K562 (cell line): ENCODE data around the gene PLA2G15. TPM values are rescaled to one million over a fixed set of nuclear protein-coding genes. Genes with fewer than 3 reads are reported as not detected.
A peak's percentile ranks its signal among the peaks of the same experiment; 100 is the strongest.

ENCODE experiments used
- CBFB ChIP-seq: sonication (generic); formaldehyde crosslinking; IDR thresholded peaks from 2 replicates; pipeline ENCODE4 v1.4.0; 2020; ENCODE audit warnings: mild to moderate bottlenecking, missing genetic modification reagents
- CEBPG ChIP-seq, 3 experiments: fragments of 200-800 bp in 1 of 3; sonication (Bioruptor generic) in 1 of 3; sonication (generic) in 1 of 3; formaldehyde crosslinking in 1 of 3; IDR thresholded peaks in 2 of 3; conservative IDR thresholded peaks in 1 of 3; 2 replicates each; pipeline versions ENCODE4 v1.6.1 to v1.8.0; 2016 to 2022; ENCODE audit warnings: missing compliant biosample characterization in 2 of 3, missing genetic modification characterization in 2 of 3, mild to moderate bottlenecking in 1 of 3, missing genetic modification reagents in 1 of 3
- CHCHD3 ChIP-seq: fragments of 250-450 bp; sonication (Bioruptor Pico); IDR thresholded peaks from 2 replicates; pipeline ENCODE4 v2.1.2; 2022; ENCODE audit warnings: mild to moderate bottlenecking
- EP300 ChIP-seq: IDR thresholded peaks from 2 replicates; pipeline ENCODE4 v1.6.1; 2012; ENCODE audit warnings: low read length, improper control_type of control experiment
- GATAD2A ChIP-seq: fragments of 450-650 bp; IDR thresholded peaks from 2 replicates; pipeline ENCODE4 v1.6.1; 2017
- HDAC2 ChIP-seq: fragments of 450-650 bp; IDR thresholded peaks from 2 replicates; pipeline ENCODE4 v1.6.1; 2016; ENCODE audit warnings: mild to moderate bottlenecking
- NR2F6 ChIP-seq: fragments of 450-650 bp; formaldehyde crosslinking; IDR thresholded peaks from 2 replicates; pipeline ENCODE4 v1.4.0; 2020; ENCODE audit warnings: mild to moderate bottlenecking
- PCBP2 ChIP-seq: fragments of 200-400 bp; formaldehyde crosslinking; IDR thresholded peaks from 2 replicates; pipeline ENCODE4 v1.6.1; 2018; ENCODE audit warnings: low read length, low read depth, mild to moderate bottlenecking, moderate library complexity; ENCODE audit not compliant: poor library complexity, severe bottlenecking
- POU5F1 ChIP-seq: fragments of 150-350 bp; IDR thresholded peaks from 2 replicates; pipeline ENCODE4 v1.6.1; 2014; ENCODE audit warnings: borderline replicate concordance, low read length, low read depth, mild to moderate bottlenecking; ENCODE audit not compliant: partially characterized antibody
- PYGO2 ChIP-seq: fragments of 450-650 bp; IDR thresholded peaks from 2 replicates; pipeline ENCODE4 v1.6.1; 2016; ENCODE audit warnings: mild to moderate bottlenecking, missing genetic modification characterization, moderate library complexity, missing compliant biosample characterization
- RBM25 ChIP-seq: fragments of 200-400 bp; formaldehyde crosslinking; IDR thresholded peaks from 2 replicates; pipeline ENCODE4 v1.6.1; 2018; ENCODE audit warnings: low read length, low read depth, moderate library complexity; ENCODE audit not compliant: severe bottlenecking
- ZBTB1 ChIP-seq: sonication (generic); formaldehyde crosslinking; IDR thresholded peaks from 2 replicates; pipeline ENCODE4 v1.8.1; 2023; ENCODE audit warnings: missing genetic modification reagents, low read depth, mild to moderate bottlenecking, borderline replicate concordance
- ZNF140 ChIP-seq: fragments of 250-450 bp; sonication (Bioruptor Pico); IDR thresholded peaks from 2 replicates; pipeline ENCODE4 v1.8.0; 2021; ENCODE audit warnings: moderate library complexity, mild to moderate bottlenecking, inconsistent platforms
- ZNF217 ChIP-seq: sonication (generic); formaldehyde crosslinking; IDR thresholded peaks from 2 replicates; pipeline ENCODE4 v1.8.0; 2022; ENCODE audit warnings: mild to moderate bottlenecking, missing genetic modification reagents
- ZNF785 ChIP-seq: fragments of 250-450 bp; sonication (Bioruptor Pico); IDR thresholded peaks from 2 replicates; pipeline ENCODE4 v1.4.0; 2020; ENCODE audit warnings: mild to moderate bottlenecking
- polyA plus RNA-seq, 8 experiments: library from polyadenylated mRNA; depleted of rRNA in 4 of 8; stranded (reverse) in 5 of 8; unstranded in 3 of 8; fragments of >200 nt; fragmentation: Nextera tagmentation in 2 of 8; fragmentation: Illumina TruSeq in 1 of 8; extraction: Ambion mirVana in 2 of 8; extraction: Trizol in 1 of 8; gene quantifications; 2 replicates each; pipeline versions ENCODE4 v1.2.1 to v1.2.3, GENCODE V29; 2011 to 2014; ENCODE audit warnings: inconsistent platforms in 1 of 8, missing spikeins in 1 of 8
- total RNA-seq, 7 experiments: library from RNA; depleted of rRNA in 6 of 7; stranded (reverse); fragments of >200 nt in 6 of 7; fragmentation: Illumina TruSeq in 2 of 7; extraction: Trizol in 2 of 7; gene quantifications; 2 replicates each; pipeline versions ENCODE4 v1.2.1 to v1.2.3, GENCODE V29; 2011 to 2021; ENCODE audit warnings: low replicate concordance in 1 of 7
- TF ChIP-seq, protein P1 (sequence below): sonication (generic); formaldehyde crosslinking; IDR thresholded peaks from 2 replicates; pipeline ENCODE4 v1.8.1; 2023; ENCODE audit warnings: mild to moderate bottlenecking, missing genetic modification reagents
- TF ChIP-seq, protein P2 (sequence below): sonication (generic); formaldehyde crosslinking; IDR thresholded peaks from 2 replicates; pipeline ENCODE4 v1.4.0; 2020; ENCODE audit warnings: mild to moderate bottlenecking, missing genetic modification reagents
- TF ChIP-seq, protein P3 (sequence below): sonication (generic); formaldehyde crosslinking; IDR thresholded peaks from 2 replicates; pipeline ENCODE4 v1.8.1; 2023; ENCODE audit warnings: mild to moderate bottlenecking, missing genetic modification reagents
- TF ChIP-seq, protein P4 (sequence below): fragments of 250-450 bp; sonication (Bioruptor Pico); IDR thresholded peaks from 2 replicates; pipeline ENCODE4 v1.8.0; 2021; ENCODE audit warnings: moderate library complexity, mild to moderate bottlenecking, inconsistent platforms

Gene PLA2G15
- total and polyA plus RNA-seq, 9 of the 15 experiments (the other 6 are each of a cell fraction or from before 2014, with no cell fraction given) = 0.42 to 8.6 (median 4.8) TPM

DNA sequence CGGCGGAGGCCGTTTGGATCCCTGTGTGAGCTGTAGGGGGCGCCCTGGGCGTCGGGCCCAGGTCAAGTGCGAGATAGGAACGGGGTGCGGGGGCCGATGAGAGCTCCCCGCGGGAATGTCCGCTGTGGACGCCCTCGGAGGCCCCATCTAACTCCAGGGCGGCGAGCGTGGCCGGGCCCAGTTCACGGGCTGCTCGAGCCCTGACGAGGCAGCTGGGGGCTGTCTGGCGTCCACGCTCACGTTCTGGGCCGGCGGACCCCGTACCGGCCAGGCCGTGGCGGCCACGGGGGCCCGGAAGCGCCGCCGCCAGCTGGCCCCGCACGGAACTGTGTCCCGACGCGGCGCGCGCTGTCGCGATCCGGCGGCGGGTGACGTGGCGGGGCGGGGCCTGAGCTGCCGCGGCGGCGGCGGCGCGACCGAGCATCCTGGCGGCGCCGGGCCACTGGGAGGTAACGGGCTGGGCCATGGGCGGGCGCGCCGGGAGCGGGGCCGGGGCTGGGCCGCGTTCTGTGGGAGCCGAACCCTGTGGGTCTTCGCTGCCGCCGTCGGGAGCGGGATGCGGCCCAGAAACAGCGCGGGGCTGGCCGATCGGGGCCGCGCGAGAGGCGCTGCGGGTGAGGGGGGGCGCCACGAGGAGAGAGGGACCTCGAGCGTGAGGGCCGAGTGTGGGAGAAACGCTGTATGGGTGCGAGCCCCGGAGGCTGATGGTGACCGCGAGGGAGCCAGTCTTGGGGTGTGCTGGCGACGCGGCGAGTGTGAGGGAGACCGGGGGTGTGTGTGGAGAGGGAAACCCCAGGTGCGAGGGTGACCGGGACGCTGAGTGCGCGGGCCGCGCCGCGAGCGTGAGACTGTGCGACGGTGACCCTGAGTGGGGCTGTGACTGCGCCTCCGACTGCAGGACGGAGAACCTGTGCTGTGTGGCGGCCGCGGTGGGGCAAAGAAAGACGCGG is 19.2 kb downstream of the PLA2G15 start, which contains the start of gene SLC7A6 (continued):
- TF ChIP-seq ZBTB1 (CRISPR knock-in tag) = peak; percentile 54; the same call in 1 of the 2 replicates
- TF ChIP-seq POU5F1 = no peak
- TF ChIP-seq, protein P1, sequence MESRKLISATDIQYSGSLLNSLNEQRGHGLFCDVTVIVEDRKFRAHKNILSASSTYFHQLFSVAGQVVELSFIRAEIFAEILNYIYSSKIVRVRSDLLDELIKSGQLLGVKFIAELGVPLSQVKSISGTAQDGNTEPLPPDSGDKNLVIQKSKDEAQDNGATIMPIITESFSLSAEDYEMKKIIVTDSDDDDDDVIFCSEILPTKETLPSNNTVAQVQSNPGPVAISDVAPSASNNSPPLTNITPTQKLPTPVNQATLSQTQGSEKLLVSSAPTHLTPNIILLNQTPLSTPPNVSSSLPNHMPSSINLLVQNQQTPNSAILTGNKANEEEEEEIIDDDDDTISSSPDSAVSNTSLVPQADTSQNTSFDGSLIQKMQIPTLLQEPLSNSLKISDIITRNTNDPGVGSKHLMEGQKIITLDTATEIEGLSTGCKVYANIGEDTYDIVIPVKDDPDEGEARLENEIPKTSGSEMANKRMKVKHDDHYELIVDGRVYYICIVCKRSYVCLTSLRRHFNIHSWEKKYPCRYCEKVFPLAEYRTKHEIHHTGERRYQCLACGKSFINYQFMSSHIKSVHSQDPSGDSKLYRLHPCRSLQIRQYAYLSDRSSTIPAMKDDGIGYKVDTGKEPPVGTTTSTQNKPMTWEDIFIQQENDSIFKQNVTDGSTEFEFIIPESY = 0 out of 2 replicates have a peak, but pooled peaks have one; percentile 28
- TF ChIP-seq ZNF217 (CRISPR knock-in tag) = no peak
- TF ChIP-seq NR2F6 (CRISPR knock-in tag) = no peak
- no peak for TF ChIP-seq RBM25
- no peak for TF ChIP-seq PCBP2
- 0 out of 2 replicates have a peak, but pooled peaks have one; percentile 61 for TF ChIP-seq GATAD2A
- TF ChIP-seq ZNF785 (CRISPR knock-in tag) = no peak
- TF ChIP-seq PYGO2 = no peak
- TF ChIP-seq, protein P2, sequence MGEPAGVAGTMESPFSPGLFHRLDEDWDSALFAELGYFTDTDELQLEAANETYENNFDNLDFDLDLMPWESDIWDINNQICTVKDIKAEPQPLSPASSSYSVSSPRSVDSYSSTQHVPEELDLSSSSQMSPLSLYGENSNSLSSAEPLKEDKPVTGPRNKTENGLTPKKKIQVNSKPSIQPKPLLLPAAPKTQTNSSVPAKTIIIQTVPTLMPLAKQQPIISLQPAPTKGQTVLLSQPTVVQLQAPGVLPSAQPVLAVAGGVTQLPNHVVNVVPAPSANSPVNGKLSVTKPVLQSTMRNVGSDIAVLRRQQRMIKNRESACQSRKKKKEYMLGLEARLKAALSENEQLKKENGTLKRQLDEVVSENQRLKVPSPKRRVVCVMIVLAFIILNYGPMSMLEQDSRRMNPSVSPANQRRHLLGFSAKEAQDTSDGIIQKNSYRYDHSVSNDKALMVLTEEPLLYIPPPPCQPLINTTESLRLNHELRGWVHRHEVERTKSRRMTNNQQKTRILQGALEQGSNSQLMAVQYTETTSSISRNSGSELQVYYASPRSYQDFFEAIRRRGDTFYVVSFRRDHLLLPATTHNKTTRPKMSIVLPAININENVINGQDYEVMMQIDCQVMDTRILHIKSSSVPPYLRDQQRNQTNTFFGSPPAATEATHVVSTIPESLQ (CRISPR knock-in tag) = 0 out of 2 replicates have a peak, but pooled peaks have one; percentile 72
- no peak for TF ChIP-seq HDAC2
- no peak for TF ChIP-seq CBFB (CRISPR knock-in tag)
- TF ChIP-seq CEBPG (CRISPR knock-in tag; IDR thresholded peaks at IDR 0.05) = no peak
- TF ChIP-seq CEBPG (tag; conservative IDR thresholded peaks at IDR 0.05 in 1 of 2, IDR thresholded peaks at IDR 0.05 in 1 of 2) = no peak
- TF ChIP-seq CHCHD3 (CRISPR knock-in tag) = no peak
- TF ChIP-seq EP300 = no peak
- TF ChIP-seq ZNF140 (CRISPR knock-in tag) = no peak
- TF ChIP-seq, protein P3, sequence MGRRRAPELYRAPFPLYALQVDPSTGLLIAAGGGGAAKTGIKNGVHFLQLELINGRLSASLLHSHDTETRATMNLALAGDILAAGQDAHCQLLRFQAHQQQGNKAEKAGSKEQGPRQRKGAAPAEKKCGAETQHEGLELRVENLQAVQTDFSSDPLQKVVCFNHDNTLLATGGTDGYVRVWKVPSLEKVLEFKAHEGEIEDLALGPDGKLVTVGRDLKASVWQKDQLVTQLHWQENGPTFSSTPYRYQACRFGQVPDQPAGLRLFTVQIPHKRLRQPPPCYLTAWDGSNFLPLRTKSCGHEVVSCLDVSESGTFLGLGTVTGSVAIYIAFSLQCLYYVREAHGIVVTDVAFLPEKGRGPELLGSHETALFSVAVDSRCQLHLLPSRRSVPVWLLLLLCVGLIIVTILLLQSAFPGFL (CRISPR knock-in tag) = peak; percentile 87; the same call in 1 of the 2 replicates
- TF ChIP-seq, protein P4, sequence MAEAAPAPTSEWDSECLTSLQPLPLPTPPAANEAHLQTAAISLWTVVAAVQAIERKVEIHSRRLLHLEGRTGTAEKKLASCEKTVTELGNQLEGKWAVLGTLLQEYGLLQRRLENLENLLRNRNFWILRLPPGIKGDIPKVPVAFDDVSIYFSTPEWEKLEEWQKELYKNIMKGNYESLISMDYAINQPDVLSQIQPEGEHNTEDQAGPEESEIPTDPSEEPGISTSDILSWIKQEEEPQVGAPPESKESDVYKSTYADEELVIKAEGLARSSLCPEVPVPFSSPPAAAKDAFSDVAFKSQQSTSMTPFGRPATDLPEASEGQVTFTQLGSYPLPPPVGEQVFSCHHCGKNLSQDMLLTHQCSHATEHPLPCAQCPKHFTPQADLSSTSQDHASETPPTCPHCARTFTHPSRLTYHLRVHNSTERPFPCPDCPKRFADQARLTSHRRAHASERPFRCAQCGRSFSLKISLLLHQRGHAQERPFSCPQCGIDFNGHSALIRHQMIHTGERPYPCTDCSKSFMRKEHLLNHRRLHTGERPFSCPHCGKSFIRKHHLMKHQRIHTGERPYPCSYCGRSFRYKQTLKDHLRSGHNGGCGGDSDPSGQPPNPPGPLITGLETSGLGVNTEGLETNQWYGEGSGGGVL (CRISPR knock-in tag) = no peak
